ENCODE measurements around the gene KLF15. TPM values are rescaled to one million over a fixed set of nuclear protein-coding genes. Genes with fewer than 3 reads are reported as not detected.

The KLF15 gene
- total and polyA plus RNA-seq, 2 experiments from 2014 or later = 3.5 to 19.8 TPM

GRCh38 chr3:126393563-126393962 is 36.4 kb upstream of the KLF15 start:
- H3K27me3 Mint-ChIP-seq (ENCODE audit: insufficient read depth, low read depth, poor library complexity) = peaks cover 35% of the 10 kb centered on the region
- no peaks in the 10 kb centered on the region for H4K20me1 ChIP-seq (replicated peaks; ENCODE audit: insufficient read depth)
- no peak overlapping the region for H3K4me3 Mint-ChIP-seq
- H3K36me3 Mint-ChIP-seq (ENCODE audit: low read depth) = no peaks in the 10 kb centered on the region; the same call in 2 of the 3 replicates
- no peak overlapping the region for H3K4me3 ChIP-seq
- no peaks in the 10 kb centered on the region for H3F3A ChIP-seq (replicated peaks; ENCODE audit: low read depth)
- no peaks in the 10 kb centered on the region for H3K9me2 ChIP-seq (ENCODE audit: insufficient read depth)
- H3K27ac Mint-ChIP-seq = no peak overlapping the region
- ATAC-seq (no peak), DNase-seq (ENCODE audit: low spot score) (no peak)
- no peak overlapping the region for H3K4me2 ChIP-seq
- H3K79me2 ChIP-seq (replicated peaks; ENCODE audit: insufficient read depth) = no peaks in the 10 kb centered on the region
- H3K36me3 ChIP-seq (ENCODE audit: insufficient read depth) = no peaks in the 10 kb centered on the region
- H3K4me1 Mint-ChIP-seq = peaks cover 11% of the 10 kb centered on the region
- H2AFZ ChIP-seq = no peak overlapping the region
- peaks cover 4% of the 10 kb centered on the region; the same call in 1 of the 2 replicates for H3K4me1 ChIP-seq (ENCODE audit: insufficient read depth)
- H3K27me3 ChIP-seq (ENCODE audit: insufficient read depth) = peaks cover 42% of the 10 kb centered on the region
- H3K27ac ChIP-seq (ENCODE audit: low read depth) = no peak overlapping the region
- TF ChIP-seq CTCF (conservative IDR thresholded peaks at IDR 0.05; ENCODE audit: low read depth in 2 of 2) (no peak), ETS1 (IDR thresholded peaks at IDR 0.05) (no peak), STAT1 (IDR thresholded peaks at IDR 0.05; ENCODE audit: unreplicated experiment) (no peak), ZNF462 (CRISPR knock-in tag; IDR thresholded peaks at IDR 0.05) (no peak), NANOG (IDR thresholded peaks at IDR 0.05; ENCODE audit: borderline replicate concordance) (no peak)
- H3K9me3 Mint-ChIP-seq = no peaks in the 10 kb centered on the region
